Endothelial cell of umbilical vein (primary cell): ENCODE measurements around the gene ME3. TPM values are rescaled to one million over a fixed set of nuclear protein-coding genes. Genes with fewer than 3 reads are reported as not detected.

Source experiments
- BruUV-seq: library from RNA; stranded (reverse); fragments of 400-500 nt; replicated peaks from 2 replicates; lab custom pipeline; 2021; lab: Mats Ljungman, UMichigan
- CTCF ChIA-PET: fragments of 300-600, 350-600 bp; sonication (Branson Sonifier 250); formaldehyde crosslinking; loops from one replicate; lab custom pipeline; 2021; ENCODE audit warnings: antibody characterized with exemption, inconsistent platforms; lab: Charles Lee
- POLR2A ChIA-PET: fragments of 300-600, 350-600 bp; sonication (Branson Sonifier 250); formaldehyde crosslinking; loops from one replicate; lab custom pipeline; 2021; ENCODE audit warnings: antibody characterized with exemption, inconsistent platforms; lab: Charles Lee
- DNase-seq: peaks from one replicate; pipeline ENCODE4 v3.0.0-alpha.2; 2011; ENCODE audit warnings: low read depth, low spot score
- FAIRE-seq: peaks from 2 replicates; lab custom pipeline; 2011; peaks lifted over from hg19 to GRCh38; lab: Jason Lieb, UNC
- H2AFZ ChIP-seq: 2 replicates; pipeline ENCODE4 v1.6.0; 2012; ENCODE audit warnings: low read depth, low read length, control low read depth, inconsistent platforms
- H3K27ac ChIP-seq: 2 replicates; pipeline ENCODE4 v1.5.1; 2011; ENCODE audit warnings: low read depth, mild to moderate bottlenecking, control low read depth, low read length, moderate library complexity; ENCODE audit not compliant: insufficient read depth
- H3K27me3 ChIP-seq, 2 experiments: 2 replicates each; pipeline versions ENCODE4 v1.6.0 to v1.6.1; 2011; ENCODE audit warnings: low read length in 2 of 2, mixed read lengths in 1 of 2; ENCODE audit not compliant: control insufficient read depth in 2 of 2, insufficient read depth in 2 of 2
- H3K36me3 ChIP-seq, 2 experiments: 2 replicates in 1 of 2; 3 replicates in 1 of 2; pipeline ENCODE4 v1.5.1; 2011; ENCODE audit warnings: low read length in 2 of 2, mild to moderate bottlenecking in 1 of 2, moderate library complexity in 1 of 2; ENCODE audit not compliant: control insufficient read depth in 2 of 2, insufficient read depth in 2 of 2; ENCODE audit errors: extremely low read depth in 1 of 2
- H3K4me1 ChIP-seq: 3 replicates; pipeline ENCODE4 v1.5.1; 2011; ENCODE audit warnings: mild to moderate bottlenecking, low read length; ENCODE audit not compliant: control insufficient read depth, insufficient read depth; ENCODE audit errors: extremely low read depth
- H3K4me2 ChIP-seq: 2 replicates; pipeline ENCODE4 v1.6.1; 2011; ENCODE audit warnings: low read length, control low read depth, mixed read lengths; ENCODE audit not compliant: insufficient read depth
- H3K4me3 ChIP-seq, 3 experiments: fragments of 200-600 bp in 1 of 3; sonication (generic), shearing (Covaris generic) in 1 of 3; replicated peaks in 1 of 3; 2 replicates each; pipeline ENCODE4 v1.5.1; 2011 to 2016; ENCODE audit warnings: control low read depth in 3 of 3, low read length in 3 of 3, mild to moderate bottlenecking in 2 of 3, inconsistent platforms in 1 of 3, low read depth in 1 of 3, moderate library complexity in 1 of 3; ENCODE audit not compliant: insufficient read depth in 1 of 3
- H3K79me2 ChIP-seq: 2 replicates; pipeline ENCODE4 v1.6.0; 2012; ENCODE audit warnings: low read length, inconsistent platforms; ENCODE audit not compliant: control insufficient read depth, insufficient read depth
- H3K9ac ChIP-seq: replicated peaks from 2 replicates; pipeline ENCODE3; 2011; ENCODE audit warnings: low read length, control low read depth; ENCODE audit not compliant: insufficient read depth; ENCODE audit errors: extremely low read depth
- H3K9me1 ChIP-seq: replicated peaks from 3 replicates; pipeline ENCODE4 v1.6.0; 2011; ENCODE audit warnings: mild to moderate bottlenecking, low read length; ENCODE audit not compliant: control insufficient read depth, insufficient read depth; ENCODE audit errors: extremely low read depth
- H3K9me3 ChIP-seq: replicated peaks from 2 replicates; pipeline ENCODE4 v1.5.1; 2012; ENCODE audit warnings: low read length, inconsistent platforms; ENCODE audit not compliant: control insufficient read depth, insufficient read depth
- H4K20me1 ChIP-seq: replicated peaks from 2 replicates; pipeline ENCODE3; 2011; ENCODE audit warnings: mild to moderate bottlenecking, low read length; ENCODE audit not compliant: control insufficient read depth, insufficient read depth; ENCODE audit errors: extremely low read depth
- CTCF ChIP-seq, 2 donors: IDR thresholded peaks; 1 replicate in 1 of 2; 2 replicates in 1 of 2; pipeline ENCODE4 v1.5.1; 2011; ENCODE audit warnings: low read length in 2 of 2, mild to moderate bottlenecking in 2 of 2, moderate library complexity in 2 of 2, control low read depth in 1 of 2, inconsistent platforms in 1 of 2, low read depth in 1 of 2; ENCODE audit not compliant: insufficient read depth in 1 of 2; ENCODE audit errors: extremely low read depth in 1 of 2
- EZH2 ChIP-seq: IDR thresholded peaks from 2 replicates; pipeline ENCODE4 v1.6.1; 2012; ENCODE audit warnings: borderline replicate concordance, low read depth, mild to moderate bottlenecking, moderate library complexity, low read length, inconsistent platforms; ENCODE audit not compliant: severe bottlenecking
- FOS ChIP-seq: IDR thresholded peaks from 2 replicates; pipeline ENCODE4 v1.6.1; 2011; ENCODE audit warnings: mild to moderate bottlenecking, low read length, moderate library complexity, borderline replicate concordance; ENCODE audit not compliant: insufficient read depth
- GATA2 ChIP-seq: IDR thresholded peaks from 2 replicates; pipeline ENCODE4 v1.7.0; 2011; ENCODE audit warnings: low read depth, mild to moderate bottlenecking, moderate library complexity, mixed read lengths, low read length; ENCODE audit not compliant: insufficient read length, insufficient read depth
- JUN ChIP-seq: IDR thresholded peaks from 2 replicates; pipeline ENCODE4 v1.6.1; 2011; ENCODE audit warnings: borderline replicate concordance, low read depth; ENCODE audit not compliant: insufficient read length, insufficient read depth
- MAX ChIP-seq: IDR thresholded peaks from 2 replicates; pipeline ENCODE4 v1.6.1; 2011; ENCODE audit not compliant: insufficient read depth, insufficient read length
- MYC ChIP-seq: IDR thresholded peaks from one replicate; pipeline ENCODE4 v1.6.1; 2011; ENCODE audit warnings: mild to moderate bottlenecking, low read depth, low read length
- POLR2A ChIP-seq: IDR thresholded peaks from 2 replicates; pipeline ENCODE4 v1.6.1; 2012; ENCODE audit warnings: low read depth, mild to moderate bottlenecking, control low read depth, low read length
- POLR2AphosphoS5 ChIP-seq: IDR thresholded peaks from 2 replicates; pipeline ENCODE4 v1.6.1; 2012; ENCODE audit warnings: low read depth, mild to moderate bottlenecking, control low read depth, low read length, moderate library complexity; ENCODE audit not compliant: insufficient read depth
- dilution Hi-C: fragments of 300-500 bp; cut with MboI; formaldehyde crosslinking; loops from one replicate; pipeline ENCODE4 v1.15.0; 2019; ENCODE audit warnings: low sequenced_read_pairs; ENCODE audit not compliant: extremely low pct_ligation_motif_present
- intact Hi-C: fragments of 100-400 bp; cut with micrococcal nuclease; formaldehyde crosslinking; loops from one replicate; pipeline ENCODE4 v1.10.0; 2022
- polyA plus RNA-seq, 4 experiments: library from polyadenylated mRNA; depleted of rRNA in 3 of 4; stranded (reverse) in 3 of 4; unstranded in 1 of 4; fragments of >200 nt; gene quantifications; 2 replicates each; pipeline versions ENCODE4 v1.2.1 to v1.2.3, GENCODE V29; 2011 to 2012; ENCODE audit warnings: missing spikeins in 1 of 4
- total RNA-seq: library from RNA; stranded (reverse); gene quantifications from 2 replicates; pipeline ENCODE4 v1.2.3, GENCODE V29; 2021

Gene ME3
- total and polyA plus RNA-seq, 2 donors (not counting 3 experiments of a cell fraction or from before 2014, with no cell fraction given): 26.9 to 30.4 TPM

GRCh38 chr11:86463955-86464354 lies 208.5 kb downstream of the ME3 start:
- Histone ChIP-seq H3K27me3 (no peaks in the 10 kb centered on the region), H3K9me1 (no peaks in the 10 kb centered on the region), H3K9ac (no peak overlapping the region), H4K20me1 (no peaks in the 10 kb centered on the region), H3K4me2 (no peak overlapping the region), H2AFZ (no peak overlapping the region), H3K27ac (no peak overlapping the region), H3K9me3 (no peaks in the 10 kb centered on the region), H3K79me2 (no peaks in the 10 kb centered on the region), H3K4me3 (no peak overlapping the region), H3K36me3 (no peaks in the 10 kb centered on the region), H3K4me1 (peaks cover 25% of the 10 kb centered on the region)
- TF ChIP-seq GATA2 (no peak), EZH2 (no peak), MAX (no peak), FOS (no peak), POLR2A (no peak), JUN (no peak)
- dilution Hi-C loops: no loop called here
- intact Hi-C loops: no loop called here
- POLR2A ChIA-PET: no interaction called here
- DNase-seq (no peak), FAIRE-seq (no peak)
- BruUV-seq: no TSS peak
- CTCF ChIA-PET: no interaction called here

DNA sequence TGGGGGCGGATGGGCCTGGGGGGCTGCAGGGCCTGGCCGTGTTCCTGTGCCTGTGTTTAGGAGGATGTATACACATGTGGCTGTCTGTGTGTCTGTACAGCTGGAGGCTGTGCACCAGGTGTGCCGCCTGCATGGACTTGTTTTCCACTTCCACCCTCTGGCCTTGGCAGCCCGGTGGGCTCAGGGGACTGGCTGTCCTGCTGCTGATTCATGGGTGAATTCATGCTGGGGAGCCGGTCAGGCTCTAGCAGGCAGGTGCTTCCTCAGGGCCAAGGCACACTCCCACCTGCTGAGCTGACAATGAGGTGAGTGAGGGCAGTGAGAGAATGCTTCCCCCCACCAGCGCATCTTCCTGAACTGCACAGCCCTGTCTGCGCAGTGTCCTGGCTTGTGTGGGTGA lies 209.3 kb downstream of the ME3 start:
- H3K4me1 ChIP-seq: peaks cover 33% of the 10 kb centered on the region

More for the DNA sequence above, 209.3 kb downstream of the ME3 start:
- intact Hi-C loops (no loop called here), dilution Hi-C loops (no loop called here)
- Histone ChIP-seq H2AFZ (no peak overlapping the region), H3K36me3 (no peaks in the 10 kb centered on the region), H3K27ac (no peak overlapping the region), H3K4me2 (no peak overlapping the region), H3K9ac (no peak overlapping the region), H3K27me3 (no peaks in the 10 kb centered on the region), H3K9me1 (no peaks in the 10 kb centered on the region), H3K9me3 (no peaks in the 10 kb centered on the region), H3K79me2 (no peaks in the 10 kb centered on the region), H4K20me1 (no peaks in the 10 kb centered on the region), H3K4me3 (no peak overlapping the region)
- no peak for FAIRE-seq
- no peak for DNase-seq
- BruUV-seq: no TSS peak
- ChIA-PET POLR2A (no interaction called here), CTCF (no interaction called here)
- TF ChIP-seq MAX (no peak), POLR2A (no peak), GATA2 (no peak), FOS (no peak), JUN (no peak), EZH2 (no peak), POLR2AphosphoS5 (no peak), MYC (no peak), CTCF (IDR thresholded peaks at IDR 0.05; ENCODE audit: extremely low read depth in 1 of 2, insufficient read depth in 1 of 2, low read depth in 1 of 2, low read length in 2 of 2) (no peak)
